NAMALWA (cell line): ENCODE results near the gene ZNF547.
"Not testable (repeated sequence)": the region's sequence is repeated elsewhere in the genome, so short reads cannot be mapped to it uniquely, and the experiment has no call there.

ENCODE experiments used
- DNase-seq: peaks from one replicate; pipeline ENCODE4 v3.0.0-alpha.2; 2015; ENCODE audit warnings: low spot score

Gene ZNF547

GRCh38 chr19:57374647-57375046 is 11.3 kb downstream of the ZNF547 start:
- DNase-seq, result not testable (repeated sequence)

GRCh38 chr19:57376151-57376550 is 12.8 kb downstream of the ZNF547 start:
- DNase-seq, result no peak

GRCh38 chr19:57377498-57378146 is 14.3 kb downstream of the ZNF547 start:
- no peak for DNase-seq

GRCh38 chr19:57380923-57381322 is 17.6 kb downstream of the ZNF547 start:
- DNase-seq, result no peak

- DNase-seq, result no peak
Measured at GRCh38 chr19:57382806-57383488, 19.6 kb downstream of the ZNF547 start.

GRCh38 chr19:57389194-57389729 is 25.9 kb downstream of the ZNF547 start:
- DNase-seq, result peak; percentile 17

- peak; percentile 99 for DNase-seq
Measured at GRCh38 chr19:57389730-57390598, 26.6 kb downstream of the ZNF547 start, which contains the start of gene ZNF548. ZNF548 (plus strand) TSS chr19:57389854; CDS start chr19:57390100, 246 bp downstream.

- DNase-seq, result no peak
Measured at GRCh38 chr19:57395710-57396109, 32.4 kb downstream of the ZNF547 start.

GRCh38 chr19:57398868-57399267 is 35.5 kb downstream of the ZNF547 start:
- no peak for DNase-seq

GRCh38 chr19:57403737-57404563 is 40.6 kb downstream of the ZNF547 start:
- no peak for DNase-seq

GRCh38 chr19:57406516-57407123 is 43.3 kb downstream of the ZNF547 start:
- peak; percentile 87 for DNase-seq

- DNase-seq, result peak; percentile 97
Measured at GRCh38 chr19:57410877-57411671, 47.7 kb downstream of the ZNF547 start, which contains the start of gene ZNF17. ZNF17 (plus strand) TSS chr19:57411161; CDS start chr19:57413616, 2,455 bp downstream.

GRCh38 chr19:57419439-57419838 is 56.1 kb downstream of the ZNF547 start:
- DNase-seq, result no peak

GRCh38 chr19:57421037-57421436 is 57.7 kb downstream of the ZNF547 start:
- no peak for DNase-seq
